SHP77 treated with DMSO at 0.1 percent for 48 hours (cell line): ENCODE results near the gene NTM.

Experiments
- DNase-seq: peaks from one replicate; lab custom pipeline; 2025; lab: John Stamatoyannopoulos, UW

NTM gene

DNA sequence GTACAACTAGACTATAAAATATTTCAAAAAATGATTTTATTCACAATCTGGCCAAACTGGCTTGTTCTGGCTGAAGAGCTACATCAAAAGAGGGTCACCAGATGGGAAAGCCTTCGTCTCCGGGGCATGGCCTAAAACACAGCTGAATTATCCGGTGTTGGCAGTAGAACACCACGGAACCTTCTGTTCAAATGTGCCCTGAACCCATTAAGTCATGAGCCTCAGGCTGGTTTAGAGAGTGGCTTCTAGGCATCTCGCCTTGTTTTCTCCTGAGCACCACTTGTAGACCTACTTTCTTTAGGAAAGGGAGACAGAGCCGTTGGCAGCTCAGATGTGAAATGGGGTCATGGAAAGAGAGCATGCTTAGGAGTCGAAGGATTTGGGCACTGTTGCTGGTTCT lies 890.2 kb downstream of the NTM start:
- DNase-seq: no peak

DNA sequence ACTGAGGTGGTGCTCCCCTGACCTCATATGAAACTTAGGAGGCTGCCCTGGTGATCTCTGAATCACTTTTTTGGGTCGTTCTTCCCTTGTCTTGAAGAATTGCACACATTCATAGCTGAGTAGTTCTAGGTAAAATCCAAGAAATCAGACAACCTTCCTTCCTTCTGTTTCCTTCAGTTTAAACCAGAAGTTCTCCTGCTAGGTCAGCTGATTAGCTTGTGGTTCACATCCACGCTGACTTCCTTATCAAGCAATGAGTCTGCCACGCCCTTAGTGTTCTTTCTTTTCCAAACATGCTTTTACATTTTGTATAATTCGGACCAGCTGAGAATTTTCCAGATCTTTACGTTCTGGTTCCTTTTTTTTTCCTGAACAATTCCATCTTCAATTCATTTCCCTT lies 892.8 kb downstream of the NTM start:
- DNase-seq: no peak

DNA sequence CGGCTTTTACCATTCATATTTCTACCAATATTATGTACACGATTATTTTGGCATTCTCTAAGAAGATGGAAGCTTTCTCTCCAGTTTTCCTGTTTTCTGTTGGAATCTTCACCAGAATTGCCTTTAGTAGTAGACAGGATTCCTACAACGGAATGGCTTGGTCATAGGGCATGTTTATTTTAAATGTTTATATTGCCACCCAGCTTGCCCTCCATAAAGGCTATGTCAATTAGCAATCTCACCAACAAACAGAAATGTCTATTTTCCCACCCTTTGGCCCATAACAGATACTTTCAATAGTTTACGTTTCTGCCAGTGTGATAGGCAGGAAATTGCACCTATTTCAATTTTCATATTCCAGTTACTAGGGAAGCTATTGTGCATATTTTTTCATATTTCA lies 893.5 kb downstream of the NTM start:
- no peak for DNase-seq

DNA sequence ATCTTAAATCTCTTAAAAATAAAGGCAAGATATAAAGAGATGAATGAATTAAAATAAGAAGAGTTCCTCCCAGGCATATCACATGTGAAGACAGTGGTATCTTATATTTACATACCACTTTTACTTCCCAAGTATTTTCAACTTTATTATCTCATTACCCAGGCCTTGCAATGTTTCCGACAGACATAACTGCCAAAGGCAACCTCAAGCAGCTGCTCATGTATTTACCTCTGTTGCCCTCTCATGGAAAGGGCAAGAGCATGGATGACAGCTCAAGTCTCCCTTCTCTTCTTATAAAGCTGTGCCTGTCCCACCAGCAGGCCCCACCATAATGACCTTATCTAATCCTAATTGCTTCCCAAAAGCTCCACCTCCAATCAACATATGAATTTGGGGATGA lies 894.2 kb downstream of the NTM start:
- no peak for DNase-seq

DNA sequence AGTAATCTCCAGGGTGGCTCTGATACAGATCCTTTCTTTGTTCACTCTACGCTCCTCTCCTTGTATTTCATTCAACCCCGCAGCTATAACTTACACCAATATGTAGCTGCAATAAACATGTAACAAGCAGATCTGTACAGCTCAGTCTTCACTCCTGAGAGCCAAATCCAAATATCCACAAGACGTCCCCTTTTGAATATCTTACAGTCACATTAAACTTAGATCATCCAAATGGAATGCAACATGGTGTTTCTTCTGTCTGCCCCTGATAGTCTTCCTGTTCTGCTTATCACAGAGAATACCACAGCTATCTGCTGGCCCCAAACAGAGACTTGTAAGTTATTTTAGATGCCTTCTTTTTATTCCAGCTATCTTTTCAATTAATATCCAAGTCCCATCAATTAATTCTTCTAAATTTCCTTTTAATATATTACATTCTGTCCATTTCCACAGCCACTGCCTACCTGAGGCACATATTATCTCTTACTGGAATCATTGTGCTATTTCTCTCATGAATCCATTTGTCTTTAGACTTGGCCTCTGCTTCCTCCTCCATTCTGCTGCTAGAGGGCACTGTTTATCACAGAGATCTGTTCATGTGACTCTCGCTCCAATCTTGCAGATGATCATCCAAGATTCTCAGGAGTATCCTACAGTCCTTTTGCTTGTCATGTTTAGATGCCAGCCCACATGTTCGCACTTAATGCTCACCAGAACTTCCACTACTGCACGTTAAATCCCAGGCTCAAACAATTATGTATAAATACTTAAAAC lies 908.6 kb downstream of the NTM start:
- DNase-seq: no peak

DNA sequence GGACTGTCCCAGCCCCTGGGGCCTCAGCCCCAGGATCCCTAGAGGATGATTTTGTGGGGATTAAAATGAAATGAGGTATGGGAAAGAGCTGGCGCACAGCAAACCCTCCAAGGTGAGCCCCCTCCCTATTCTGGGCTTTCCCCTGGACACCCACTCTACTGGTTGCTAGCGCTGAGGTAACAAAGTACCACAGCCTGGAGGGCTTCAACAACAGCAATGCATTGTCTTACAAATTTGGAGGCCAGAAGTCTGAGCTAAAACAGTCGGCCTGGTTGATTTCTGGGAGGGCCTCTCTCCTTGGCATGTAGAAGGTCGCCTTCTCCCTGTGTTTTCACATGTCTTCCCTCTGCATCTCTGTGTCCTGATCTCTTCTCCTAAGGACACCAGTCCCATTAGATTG lies 913.6 kb downstream of the NTM start:
- DNase-seq: no peak

DNA sequence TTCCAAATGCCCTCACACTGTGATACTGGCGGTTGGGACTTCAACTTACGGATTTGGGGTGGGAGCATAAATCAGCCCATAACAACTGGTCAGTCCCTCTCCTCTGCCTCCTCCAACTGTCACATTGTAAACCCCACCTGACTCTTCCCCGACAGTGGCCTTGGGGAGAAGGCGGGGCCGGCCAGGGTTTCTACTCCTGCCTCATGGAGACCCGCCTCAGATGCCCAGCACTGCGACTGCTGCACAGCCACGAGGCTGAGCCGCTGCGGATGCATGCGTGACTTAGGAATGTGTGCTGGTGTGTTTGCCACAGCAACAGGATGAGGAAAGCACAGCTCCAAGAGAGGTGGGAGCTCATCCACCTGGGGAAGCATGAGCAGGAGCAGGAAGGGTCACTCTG lies 914.2 kb downstream of the NTM start:
- DNase-seq: no peak

DNA sequence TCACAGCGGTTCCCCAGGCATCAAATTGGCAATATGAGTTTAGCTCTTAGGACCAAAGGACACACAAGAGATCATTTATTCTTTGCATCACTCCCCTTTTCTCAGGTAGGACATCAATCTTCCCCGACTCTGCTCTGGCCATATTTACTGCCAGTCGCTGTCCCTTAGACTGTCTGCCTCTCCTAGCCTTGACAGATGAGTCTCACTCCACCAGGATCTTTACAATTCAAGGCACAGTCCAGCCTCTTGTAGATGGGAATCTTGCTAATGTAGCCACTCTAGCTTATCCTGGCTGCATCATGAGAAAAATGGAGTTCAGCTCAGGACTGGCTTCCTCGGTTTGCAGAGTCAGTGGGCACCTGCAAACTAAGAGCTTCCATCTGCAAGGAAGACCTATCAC lies 915.2 kb downstream of the NTM start:
- no peak for DNase-seq

DNA sequence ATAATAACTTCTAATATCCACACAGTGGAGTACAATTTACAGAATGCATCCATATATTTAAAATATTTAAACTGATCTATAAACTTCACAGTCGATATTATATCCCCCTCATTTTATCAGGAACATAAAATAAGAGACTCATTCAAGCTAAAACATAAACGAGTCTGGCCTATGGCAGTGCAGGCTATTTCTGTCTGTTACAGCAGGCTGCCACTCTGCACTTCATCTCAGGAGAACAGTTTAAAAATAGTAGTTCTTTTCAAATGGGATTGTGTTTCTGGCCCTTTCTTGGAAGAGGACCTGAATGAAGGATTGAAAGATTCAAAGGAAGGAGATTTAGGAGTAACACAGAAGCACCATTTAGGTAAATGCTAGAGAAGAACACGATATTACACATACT lies 915.7 kb downstream of the NTM start:
- DNase-seq: no peak

DNA sequence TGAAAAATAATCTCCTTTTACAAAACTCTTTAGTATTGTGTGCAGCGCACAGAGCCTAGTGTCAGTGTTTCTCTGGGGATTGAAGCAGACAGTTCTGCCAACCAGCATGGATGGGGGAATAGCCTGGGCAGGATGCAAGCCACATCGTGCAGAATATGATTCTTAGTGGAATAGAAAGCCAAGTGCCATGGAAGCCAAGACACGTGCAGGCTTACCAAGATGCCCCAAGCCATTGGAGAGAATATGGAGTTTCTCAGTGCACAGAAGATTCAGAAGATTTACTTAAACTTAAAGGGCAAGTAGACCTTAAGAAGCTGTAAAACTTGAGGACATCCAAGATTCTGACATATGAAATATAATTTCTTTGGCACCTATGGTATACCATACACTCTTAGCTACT lies 917.6 kb downstream of the NTM start:
- no peak for DNase-seq

DNA sequence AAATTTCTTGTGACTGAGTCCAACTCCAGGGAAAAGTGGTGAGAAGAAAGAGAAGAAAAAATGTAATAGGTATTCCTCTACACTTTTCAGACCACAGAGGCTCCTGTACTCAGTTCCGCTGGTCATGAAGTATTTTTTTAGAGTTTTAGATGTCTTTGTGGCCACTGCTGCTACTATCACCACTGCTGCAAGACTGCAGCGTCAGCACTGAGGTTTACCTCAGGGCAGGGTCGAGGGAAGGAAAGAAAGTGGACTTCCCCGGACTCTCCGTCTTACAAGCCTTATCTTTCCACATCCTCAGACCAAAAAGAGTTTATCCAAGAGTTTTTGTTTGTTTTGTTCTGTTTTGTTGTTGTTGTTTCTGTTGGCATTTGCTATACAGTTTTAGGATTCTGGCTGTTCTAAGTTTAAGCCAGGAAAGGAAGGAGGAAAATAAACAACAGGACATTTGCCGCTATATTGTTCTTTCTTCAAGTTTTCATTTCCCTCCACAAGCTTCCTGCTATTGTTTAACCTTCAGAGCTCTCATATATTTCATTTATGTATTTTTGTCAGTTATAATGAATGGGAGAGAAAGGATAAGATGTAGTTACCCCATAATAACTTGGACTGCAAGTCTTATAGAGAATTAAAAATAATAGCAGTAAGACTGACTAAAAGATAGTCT lies 919.3 kb downstream of the NTM start:
- no peak for DNase-seq

DNA sequence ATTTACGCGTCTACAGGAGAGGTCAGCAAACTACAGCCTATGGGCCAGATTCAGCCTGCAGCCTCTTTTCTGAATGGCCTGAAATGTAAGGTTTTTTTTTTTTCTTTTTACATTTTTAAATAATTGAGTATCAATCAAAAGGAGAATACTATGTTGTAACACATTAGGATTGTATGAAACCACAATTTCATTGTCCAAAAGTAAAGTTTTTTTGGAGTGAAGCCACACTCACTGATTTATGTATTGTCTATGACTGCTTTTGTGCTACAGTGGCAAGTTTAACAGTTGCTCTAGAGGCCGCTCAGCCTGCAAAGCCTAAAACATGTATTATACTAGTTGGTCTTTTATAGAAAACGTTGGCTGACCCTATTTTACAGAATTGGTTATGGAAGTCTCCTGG lies 923.2 kb downstream of the NTM start:
- DNase-seq: no peak

DNA sequence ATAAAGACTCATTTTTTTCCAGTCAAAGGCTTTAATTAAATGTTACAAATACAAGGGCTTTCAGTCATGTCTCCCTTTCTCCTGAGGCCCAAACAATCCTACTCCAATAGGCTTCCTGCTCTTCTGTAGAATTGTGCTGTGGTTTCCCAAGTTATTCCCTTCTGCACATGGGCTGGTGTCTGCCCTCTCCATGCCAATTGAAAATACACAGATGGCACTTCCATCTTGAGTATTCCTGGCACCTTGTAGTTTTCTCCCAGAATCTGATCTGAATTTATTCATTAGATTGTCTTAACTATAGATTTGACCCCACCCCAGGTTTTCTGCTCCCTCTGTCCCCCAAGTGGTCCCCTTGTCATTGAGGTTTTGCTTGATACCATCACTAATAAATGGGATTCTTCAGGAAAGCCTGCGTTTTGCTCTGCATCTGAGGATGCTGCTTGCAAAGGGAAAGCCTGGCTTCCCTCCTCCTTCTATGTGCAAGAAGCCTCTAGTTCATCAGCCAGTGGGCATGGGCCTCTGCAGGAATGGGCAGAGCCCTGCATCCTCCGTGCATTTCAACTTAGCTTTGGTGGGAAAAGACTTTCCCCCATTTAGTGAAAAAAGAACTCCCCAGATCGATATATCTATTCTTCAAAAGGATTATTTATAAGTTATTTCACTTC lies 926.7 kb downstream of the NTM start:
- no peak for DNase-seq

DNA sequence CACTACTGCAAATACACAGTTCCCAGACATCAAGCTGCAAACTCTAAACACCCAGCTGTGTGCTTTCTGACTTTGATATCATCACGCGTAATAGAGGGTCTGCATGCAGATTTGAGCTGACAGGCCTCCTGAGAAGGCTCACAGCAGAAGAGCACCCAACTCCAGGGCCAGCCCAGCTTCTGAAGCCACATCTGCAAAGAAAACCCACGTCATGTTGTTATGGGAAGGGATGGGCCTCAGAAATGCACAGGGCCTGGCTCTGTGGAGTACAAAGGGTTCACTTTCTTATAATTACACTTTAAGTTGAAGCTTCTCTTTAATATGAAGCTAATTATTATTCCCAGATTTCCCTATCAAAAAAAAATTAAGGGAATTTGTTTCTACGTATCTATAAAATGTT lies 927.9 kb downstream of the NTM start:
- DNase-seq: no peak

DNA sequence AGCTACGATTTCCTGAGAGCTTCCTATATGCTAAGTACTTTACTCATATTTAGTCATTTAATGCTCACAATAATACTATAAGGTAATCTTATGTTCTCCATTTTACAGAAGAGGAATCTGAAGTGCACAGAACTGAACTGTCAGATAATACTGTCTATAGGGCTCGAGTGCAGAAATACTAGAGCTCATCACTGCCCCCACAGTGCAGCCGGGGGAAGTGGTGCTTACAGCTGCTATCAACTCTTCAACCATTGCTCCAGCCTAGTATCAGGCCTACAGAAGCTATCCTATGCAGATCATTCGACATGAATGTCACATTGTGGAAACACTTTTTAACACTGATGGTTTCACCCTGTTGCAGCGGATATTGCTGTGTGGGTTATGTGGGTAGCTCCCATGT lies 929.9 kb downstream of the NTM start:
- DNase-seq: no peak

DNA sequence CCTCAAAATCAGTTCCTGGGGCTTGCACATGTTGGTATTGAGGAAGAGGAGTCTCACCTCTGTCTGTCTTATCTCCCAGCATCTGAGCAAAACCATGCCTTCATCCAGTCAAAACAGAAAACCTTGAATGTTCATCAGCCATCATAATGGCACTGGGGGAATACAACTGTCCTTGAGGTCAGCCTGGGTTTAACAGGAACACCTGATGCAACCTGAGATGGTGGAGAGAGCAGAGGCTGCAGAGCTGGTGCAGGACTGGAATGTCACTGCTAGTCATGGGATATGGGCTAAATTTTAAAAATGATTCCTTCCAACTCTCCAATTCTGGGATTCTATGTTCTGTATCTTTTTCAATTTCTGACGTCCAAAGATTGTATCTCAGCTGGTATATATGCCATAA lies 931.0 kb downstream of the NTM start:
- DNase-seq: no peak

DNA sequence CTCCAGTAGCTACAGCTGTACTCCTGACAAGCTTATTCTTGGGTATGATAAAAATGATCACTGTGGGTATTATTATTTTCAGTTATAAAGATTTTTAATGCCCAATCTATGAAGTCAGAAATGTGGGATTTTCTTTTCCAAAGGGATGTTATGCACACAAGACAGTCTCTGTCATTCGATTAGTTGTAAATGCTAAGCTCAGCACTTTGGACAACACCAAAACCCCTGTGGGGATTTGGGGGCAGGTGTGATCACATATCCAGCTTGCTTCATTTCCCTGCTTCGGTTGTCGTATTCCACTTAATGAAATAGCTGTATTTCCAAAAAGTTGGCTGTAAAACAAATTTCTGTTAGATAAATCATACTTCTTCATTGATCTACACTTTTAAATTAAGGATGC lies 931.5 kb downstream of the NTM start:
- no peak for DNase-seq

DNA sequence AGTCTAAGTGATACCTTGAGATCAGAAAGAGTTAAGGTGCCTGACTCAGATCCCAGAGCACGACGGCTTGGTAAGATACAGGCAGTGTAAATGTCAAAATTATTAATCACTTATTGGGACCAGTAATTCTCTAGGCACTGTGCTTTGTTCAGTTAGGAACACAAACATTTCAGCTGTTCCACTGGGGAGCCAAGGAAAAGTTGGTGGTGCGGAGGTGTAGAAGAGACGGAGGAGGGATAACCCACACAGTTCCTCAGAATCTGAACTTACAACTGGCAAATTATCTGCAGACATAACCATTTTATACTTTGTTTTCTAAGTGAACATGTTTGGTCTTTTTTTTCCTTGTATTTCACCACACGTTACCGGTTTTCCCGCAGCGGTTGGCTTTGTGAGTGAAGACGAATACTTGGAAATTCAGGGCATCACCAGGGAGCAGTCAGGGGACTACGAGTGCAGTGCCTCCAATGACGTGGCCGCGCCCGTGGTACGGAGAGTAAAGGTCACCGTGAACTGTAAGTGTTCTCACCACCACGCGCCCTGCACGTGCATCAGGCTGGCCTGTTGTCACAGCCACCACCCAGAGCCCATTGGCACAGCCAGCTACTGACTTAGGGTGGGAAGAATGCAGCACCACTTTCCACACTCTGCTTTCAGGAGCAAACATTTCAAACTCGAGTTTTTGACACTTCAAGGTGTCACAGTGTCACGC lies 937.0 kb downstream of the NTM start:
- DNase-seq: no peak

DNA sequence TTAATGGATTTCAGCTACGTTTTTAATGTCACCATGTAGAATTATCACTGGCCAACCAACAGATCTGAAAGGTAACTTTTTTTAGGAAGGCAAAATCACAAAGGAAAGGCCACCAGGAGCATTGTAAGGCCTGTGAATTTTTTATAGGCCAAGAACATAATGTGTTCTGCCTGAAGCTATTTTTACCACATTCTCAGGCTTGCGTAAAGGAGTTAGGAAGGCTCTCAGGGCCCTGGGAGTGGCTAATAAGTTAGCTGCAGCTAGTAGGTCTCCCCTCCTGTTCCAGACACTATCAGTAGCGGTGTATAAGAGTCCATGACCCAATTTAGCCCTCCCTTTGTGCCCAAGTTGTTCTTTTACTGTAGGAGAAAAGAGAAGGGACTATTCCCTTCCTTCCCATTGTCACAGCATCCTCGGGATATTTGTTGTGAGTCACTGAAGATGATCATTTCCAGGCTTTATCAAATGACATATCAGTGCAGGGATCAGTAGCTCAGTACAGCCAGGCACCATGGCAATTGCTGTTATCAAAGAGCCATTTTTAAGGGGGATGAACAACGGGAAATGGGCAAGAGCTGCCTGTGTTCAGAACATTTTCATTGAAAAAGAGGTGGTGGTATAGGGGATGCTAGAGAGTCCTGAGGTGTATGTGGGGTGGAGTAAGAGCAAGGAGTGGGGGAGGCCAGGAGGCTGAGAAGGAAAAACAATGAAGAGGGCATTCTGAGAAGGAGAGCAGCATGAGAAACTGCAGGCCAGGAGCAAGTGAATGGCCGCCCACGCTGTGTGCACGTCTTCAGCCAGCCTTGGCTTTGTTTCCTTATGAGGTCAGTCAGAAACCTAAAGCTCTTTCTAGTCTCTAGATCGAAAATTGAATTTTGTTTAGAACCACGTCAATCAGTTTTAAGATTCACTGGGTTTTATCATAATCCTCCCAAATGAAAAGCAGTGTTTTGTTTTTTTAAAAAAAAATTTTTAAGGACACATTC lies 940.3 kb downstream of the NTM start:
- no peak for DNase-seq

DNA sequence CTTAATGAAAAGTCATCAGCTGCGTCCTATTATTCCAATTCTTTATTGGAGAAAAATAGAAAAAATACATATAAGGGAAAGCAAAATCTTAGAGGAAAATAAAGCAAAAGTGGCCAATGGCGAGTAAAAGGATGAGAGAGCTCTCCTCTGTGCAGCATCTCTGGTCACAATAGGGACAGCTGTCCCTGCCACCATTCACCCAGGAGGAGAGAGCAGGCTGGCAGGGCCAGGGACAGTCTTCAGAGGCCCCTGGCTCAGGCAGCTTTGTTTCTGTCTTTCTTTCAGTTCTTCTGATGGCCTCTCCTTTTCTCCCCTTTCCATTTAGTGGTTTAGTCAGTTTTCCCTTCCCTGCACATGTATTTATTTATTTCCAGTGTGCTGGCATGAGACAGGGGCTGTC lies 941.3 kb downstream of the NTM start:
- no peak for DNase-seq

DNA sequence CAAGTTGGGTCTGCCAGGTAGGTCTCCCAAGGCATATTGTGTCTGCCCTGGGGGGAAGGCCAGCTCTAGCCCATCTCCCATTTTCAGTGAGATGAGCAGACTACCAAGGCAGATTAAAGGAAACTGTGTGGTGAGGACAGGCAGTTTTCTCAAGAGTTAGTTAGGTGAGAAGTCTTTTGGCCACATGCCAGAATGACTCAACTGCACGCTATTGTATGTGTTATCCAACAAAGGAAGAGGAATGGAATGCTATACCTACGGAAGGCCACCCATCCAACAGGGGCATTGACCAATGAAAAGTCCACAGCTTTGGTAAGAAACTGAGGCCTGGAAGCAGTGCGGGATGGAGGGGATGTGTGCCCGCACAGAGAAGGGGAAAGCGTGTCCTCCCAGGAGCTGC lies 941.7 kb downstream of the NTM start:
- no peak for DNase-seq

DNA sequence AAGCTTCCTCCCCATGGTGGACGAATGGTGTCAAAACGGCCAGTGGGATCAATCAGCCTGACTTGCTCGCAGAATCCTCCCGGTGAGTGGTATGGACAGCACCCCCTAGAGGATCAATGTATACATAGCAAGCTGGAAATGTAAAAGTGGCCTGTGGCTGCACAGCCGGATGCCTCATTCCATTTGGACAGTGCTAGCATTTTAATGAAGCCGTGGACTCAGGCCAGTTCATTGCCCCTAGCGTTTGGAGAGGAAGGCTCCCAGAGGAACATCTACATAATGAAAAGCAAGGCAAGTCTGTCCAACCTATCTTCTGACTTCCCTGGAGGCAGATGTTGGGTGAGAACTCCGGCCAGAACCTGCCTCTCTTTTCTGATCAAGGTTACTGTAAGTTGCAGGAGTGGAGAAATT lies 942.3 kb downstream of the NTM start:
- peak; percentile 1 for DNase-seq
